Subcutaneous adipose tissue (tissue), 4 donors: ENCODE measurements around the gene HEATR5A. TPM values are rescaled to one million over a fixed set of nuclear protein-coding genes. Genes with fewer than 3 reads are reported as not detected.

Experiments
- total RNA-seq, 4 donors: library from RNA; depleted of rRNA; stranded (reverse); fragments of >200 nt; gene quantifications; one replicate each; pipeline ENCODE4 v1.1.0, GENCODE V29; 2016
- TF ChIP-seq, protein P1 (sequence below): fragments of 450-650 bp; IDR thresholded peaks from one replicate; pipeline ENCODE4 v1.5.1; 2016; ENCODE audit warnings: low read depth, mild to moderate bottlenecking, control low read depth, antibody characterized with exemption, moderate library complexity

The HEATR5A gene
- 10 to 100 TPM; 27.3 to 40.6 (median 36.3) TPM for total RNA-seq

DNA sequence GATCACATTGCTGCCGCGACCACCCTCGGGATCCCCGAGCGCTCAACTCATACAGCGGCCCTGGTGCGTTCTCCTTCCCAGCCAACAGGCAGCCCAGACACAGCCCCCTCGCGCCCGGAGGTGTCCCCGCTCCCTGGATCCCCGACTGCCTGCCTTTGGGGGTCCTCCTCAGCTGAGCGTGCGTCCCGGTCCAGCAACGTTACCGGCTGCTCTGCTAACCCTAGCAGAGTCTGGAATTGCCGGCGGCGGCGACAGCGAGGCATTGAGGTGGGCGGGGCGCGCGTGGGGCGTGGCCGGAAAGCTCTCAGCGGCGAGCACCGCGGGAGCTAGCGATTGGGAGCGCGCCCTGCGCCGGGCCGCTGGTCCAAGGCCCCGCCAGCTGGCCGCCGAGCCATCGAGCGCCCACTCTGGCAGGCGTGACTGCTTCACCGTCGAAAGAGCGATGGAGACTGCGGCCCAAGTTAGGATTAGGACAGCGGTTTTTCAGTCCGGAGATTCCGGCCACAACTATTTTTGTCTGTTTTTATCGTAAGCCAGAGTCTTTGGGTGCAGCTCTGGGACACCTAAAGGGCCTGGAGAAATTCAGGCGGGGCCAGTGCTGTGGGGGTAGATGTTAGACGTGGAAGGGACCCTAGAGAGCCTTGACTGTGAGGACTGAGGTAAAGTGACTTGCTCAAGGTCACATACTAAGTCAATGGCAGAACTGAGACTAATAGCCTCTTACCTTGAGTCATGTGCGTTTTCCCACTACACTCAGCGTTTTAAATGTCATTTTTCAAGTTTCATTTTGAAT is at the start of gene HEATR5A:
Gene HEATR5A, minus strand, starts transcription at position 232 of the 793 bp plus-strand sequence. CDS start 17,575 bp downstream, outside the sequence.
- TF ChIP-seq, protein P1, sequence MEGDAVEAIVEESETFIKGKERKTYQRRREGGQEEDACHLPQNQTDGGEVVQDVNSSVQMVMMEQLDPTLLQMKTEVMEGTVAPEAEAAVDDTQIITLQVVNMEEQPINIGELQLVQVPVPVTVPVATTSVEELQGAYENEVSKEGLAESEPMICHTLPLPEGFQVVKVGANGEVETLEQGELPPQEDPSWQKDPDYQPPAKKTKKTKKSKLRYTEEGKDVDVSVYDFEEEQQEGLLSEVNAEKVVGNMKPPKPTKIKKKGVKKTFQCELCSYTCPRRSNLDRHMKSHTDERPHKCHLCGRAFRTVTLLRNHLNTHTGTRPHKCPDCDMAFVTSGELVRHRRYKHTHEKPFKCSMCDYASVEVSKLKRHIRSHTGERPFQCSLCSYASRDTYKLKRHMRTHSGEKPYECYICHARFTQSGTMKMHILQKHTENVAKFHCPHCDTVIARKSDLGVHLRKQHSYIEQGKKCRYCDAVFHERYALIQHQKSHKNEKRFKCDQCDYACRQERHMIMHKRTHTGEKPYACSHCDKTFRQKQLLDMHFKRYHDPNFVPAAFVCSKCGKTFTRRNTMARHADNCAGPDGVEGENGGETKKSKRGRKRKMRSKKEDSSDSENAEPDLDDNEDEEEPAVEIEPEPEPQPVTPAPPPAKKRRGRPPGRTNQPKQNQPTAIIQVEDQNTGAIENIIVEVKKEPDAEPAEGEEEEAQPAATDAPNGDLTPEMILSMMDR, result no peak

DNA sequence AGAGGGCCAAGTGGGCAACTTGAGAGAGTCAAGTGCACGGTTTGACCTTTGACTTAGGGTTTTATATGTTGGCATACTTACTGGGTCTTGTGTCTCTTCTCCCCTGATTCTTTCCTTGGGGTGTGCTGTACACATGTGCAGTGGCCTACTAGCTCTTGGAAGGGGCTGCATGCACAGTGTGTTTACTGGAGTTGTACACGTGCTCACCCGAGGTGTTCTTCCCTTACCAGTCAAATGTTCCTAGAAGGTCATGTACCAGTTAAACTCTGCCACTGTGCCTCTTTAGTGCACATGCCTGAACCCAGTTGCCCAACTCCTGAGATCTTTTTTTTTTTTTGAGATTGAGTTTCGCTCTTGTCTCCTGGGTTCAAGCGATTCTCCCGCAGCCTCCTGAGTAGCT is 46.2 kb upstream of the HEATR5A start:
- TF ChIP-seq, protein P1, result no peak

DNA sequence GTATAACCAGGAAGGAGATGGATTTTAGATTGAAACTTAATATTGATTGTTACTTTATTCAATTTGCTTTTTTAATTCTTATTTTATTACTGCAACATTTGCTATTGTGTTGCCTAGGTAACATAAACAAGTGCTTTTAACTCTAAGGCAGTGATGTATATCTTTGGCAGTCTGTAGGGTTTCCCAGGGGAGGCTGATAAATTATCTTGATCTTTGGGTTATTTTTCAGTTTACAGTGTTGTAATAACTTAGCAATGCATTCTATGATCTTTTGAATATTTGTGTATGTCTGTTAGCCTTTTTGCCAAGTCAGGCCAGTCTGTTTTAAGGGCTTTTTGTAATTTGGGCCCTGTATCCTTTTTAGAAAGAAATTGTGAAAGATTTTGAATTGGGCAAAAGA is 44.8 kb upstream of the HEATR5A start:
- TF ChIP-seq, protein P1, result no peak

DNA sequence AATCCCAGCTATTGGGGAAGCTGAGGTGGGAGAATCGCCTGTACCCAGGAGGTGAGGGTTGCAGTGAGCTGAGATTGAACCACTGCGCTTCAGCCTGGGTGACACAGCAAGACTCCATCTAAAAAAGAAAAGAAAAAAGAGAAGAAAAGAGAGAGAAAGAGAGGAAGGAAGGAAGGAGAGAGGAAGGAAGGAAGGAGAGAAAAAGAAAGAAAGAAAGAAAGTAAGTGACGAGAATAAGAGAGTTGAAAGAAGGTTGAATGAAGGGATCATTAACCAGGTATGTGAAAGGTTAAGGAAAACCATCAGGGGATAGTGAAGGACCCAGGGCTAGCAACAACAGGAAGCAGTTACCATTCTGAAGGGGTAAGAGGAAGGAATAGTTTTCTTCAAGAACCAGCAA is 41.2 kb upstream of the HEATR5A start:
- TF ChIP-seq, protein P1, result no peak

DNA sequence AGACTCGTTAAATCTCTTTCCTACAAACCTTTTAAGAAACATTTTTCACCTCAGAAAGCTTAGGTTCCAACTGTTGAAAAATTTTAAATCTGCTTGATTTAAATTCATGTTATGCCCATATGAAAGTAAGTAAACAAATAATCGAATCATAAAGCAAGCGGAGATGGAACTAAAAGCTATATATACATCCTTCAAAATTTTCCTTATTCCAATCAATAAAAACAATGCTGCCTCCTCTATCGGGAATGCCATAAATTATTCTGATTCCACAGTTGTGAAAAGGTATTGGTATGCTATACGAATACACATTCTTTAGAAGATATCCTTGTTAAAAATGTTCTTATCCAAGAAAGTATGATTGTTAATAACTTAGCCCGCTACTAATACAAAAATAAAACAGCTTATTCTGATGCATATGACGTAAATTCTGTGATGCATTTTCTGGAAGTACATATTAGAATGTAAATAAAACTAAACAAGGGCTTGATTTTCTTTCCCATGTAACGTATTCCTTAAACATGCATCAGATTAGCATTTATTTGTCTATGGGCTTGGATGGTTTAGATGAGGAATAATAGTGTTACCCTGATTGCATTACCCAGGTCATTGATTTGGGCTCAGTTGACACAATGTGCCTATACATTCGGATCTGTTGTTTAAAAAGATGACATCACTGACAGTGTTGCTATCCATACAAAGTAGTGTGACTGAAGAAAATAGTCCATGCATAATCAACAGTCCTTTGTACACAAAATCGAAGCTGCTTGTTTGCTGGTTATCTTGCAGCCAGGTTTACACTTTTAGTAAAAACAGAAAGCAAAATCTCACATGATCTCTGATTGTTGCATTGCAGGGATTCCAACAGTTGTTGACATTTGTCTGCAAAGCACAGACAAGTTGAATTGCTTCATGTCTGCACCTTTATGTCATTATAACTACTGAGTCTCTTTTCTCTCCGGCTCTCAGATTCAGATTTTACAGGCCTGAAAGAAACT is 37.6 kb upstream of the HEATR5A start:
- TF ChIP-seq, protein P1, result no peak

DNA sequence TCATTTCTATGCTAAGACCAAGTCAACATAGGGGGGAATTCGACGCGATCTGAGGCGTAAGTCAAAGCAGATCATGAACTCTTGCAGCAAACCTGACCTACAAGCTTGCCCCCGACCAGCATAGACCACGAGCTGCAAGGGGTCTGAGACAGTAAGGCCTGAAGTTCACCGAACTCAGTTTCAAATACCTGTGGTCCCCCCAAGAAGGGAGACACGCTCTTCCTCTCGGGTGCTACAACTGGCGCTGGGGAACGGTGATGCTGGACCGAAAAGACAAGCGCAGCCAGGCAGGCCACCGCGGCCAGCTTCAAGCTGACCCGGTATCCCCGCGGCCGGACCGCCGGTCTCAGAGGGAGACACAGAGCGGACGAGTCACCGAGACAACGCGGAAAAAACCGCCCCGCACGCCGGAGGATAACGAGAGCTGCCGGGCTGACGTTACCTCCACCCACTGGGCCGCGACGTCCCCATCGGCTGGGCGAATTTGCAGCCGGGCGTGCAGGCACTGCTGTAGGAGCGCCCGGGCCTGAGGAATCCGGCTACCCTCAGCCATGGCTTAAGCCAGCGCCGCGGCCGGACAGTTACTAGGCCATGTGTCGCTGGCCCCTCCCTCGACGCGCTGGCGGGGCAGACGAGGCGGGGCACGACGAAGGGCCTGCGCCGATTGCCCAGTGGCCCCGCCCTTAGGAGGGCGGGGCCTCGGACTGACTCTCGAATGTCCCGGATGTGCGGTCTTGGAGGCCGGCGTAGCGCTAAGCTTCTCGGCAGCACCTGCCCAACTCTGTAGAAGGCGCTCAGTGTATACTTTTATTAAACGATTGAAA is 36.7 kb upstream of the HEATR5A start, which contains the start of gene DTD2:
Gene DTD2, minus strand, starts transcription at position 666 of the 824 bp plus-strand sequence. Its CDS starts 113 bp downstream, at position 553.
- TF ChIP-seq, protein P1, result no peak
